Gastrocnemius medialis (tissue), 4 donors: Measurements from ENCODE around the gene AK3. TPM values are rescaled to one million over a fixed set of nuclear protein-coding genes. Genes with fewer than 3 reads are reported as not detected.
A peak's percentile ranks its signal among the peaks of the same experiment; 100 is the strongest.
"Not testable (repeated sequence)": the region's sequence is repeated elsewhere in the genome, so short reads cannot be mapped to it uniquely, and the experiment has no call there.

Source experiments
- ATAC-seq, 2 donors: fragments of 150-250 bp; one replicate each; pipeline ENCODE4 v1.9.1; 2016
- DNase-seq, 2 donors: peaks; one replicate each; pipeline ENCODE4 v3.0.0-alpha.2; 2019
- H3K27ac ChIP-seq, 4 donors: fragments of 200-600 bp; sonication (generic); 1 replicate in 1 of 4; 2 replicates in 3 of 4; pipeline ENCODE4 v1.5.1; 2016 to 2018; ENCODE audit warnings: mild to moderate bottlenecking in 2 of 4, moderate library complexity in 1 of 4
- H3K27me3 ChIP-seq, 3 donors: fragments of 200-600 bp; sonication (generic) in 2 of 3; 1 replicate in 1 of 3; 2 replicates in 2 of 3; pipeline versions ENCODE4 v1.5.1 to v1.6.0; 2016 to 2019; ENCODE audit warnings: mild to moderate bottlenecking in 1 of 3, moderate library complexity in 1 of 3
- H3K36me3 ChIP-seq, 2 donors: fragments of 200-600 bp; sonication (generic) in 1 of 2; one replicate each; pipeline ENCODE4 v1.5.1; 2017 to 2018
- H3K4me1 ChIP-seq, 2 donors: fragments of 200-600 bp; sonication (generic) in 1 of 2; one replicate each; pipeline ENCODE4 v1.5.1; 2016 to 2017; ENCODE audit warnings: mild to moderate bottlenecking in 2 of 2
- H3K4me3 ChIP-seq, 4 donors: fragments of 200-600 bp; sonication (generic) in 3 of 4; 1 replicate in 1 of 4; 2 replicates in 3 of 4; pipeline ENCODE4 v1.5.1; 2016 to 2019; ENCODE audit warnings: mild to moderate bottlenecking in 2 of 4
- H3K9me3 ChIP-seq, 3 donors: fragments of 200-600 bp; sonication (generic) in 2 of 3; 1 replicate in 1 of 3; 2 replicates in 2 of 3; pipeline ENCODE4 v1.5.1; 2016 to 2019
- CTCF ChIP-seq, 5 experiments: fragments of 450-650 bp in 3 of 5; fragments of 200-600 bp in 2 of 5; sonication (generic) in 2 of 5; IDR thresholded peaks in 4 of 5; conservative IDR thresholded peaks in 1 of 5; 1 replicate in 4 of 5; 2 replicates in 1 of 5; pipeline ENCODE4 v1.5.1; 2016 to 2019; ENCODE audit warnings: antibody characterized with exemption in 5 of 5, mild to moderate bottlenecking in 3 of 5, moderate library complexity in 3 of 5
- POLR2A ChIP-seq, 2 donors: fragments of 450-650 bp; IDR thresholded peaks; one replicate each; pipeline ENCODE4 v1.6.1; 2017; ENCODE audit warnings: antibody characterized with exemption in 2 of 2, mild to moderate bottlenecking in 2 of 2, moderate library complexity in 2 of 2
- in situ Hi-C, 4 donors: fragments of 200-750 bp; cut with MboI; loops; one replicate each; pipeline versions ENCODE4 v1.15.0 to v1.8.0; 2017; ENCODE audit warnings: low sequenced_read_pairs in 4 of 4
- intact Hi-C: fragments of 100-400 bp; cut with DNase I; formaldehyde crosslinking; loops from one replicate; pipeline ENCODE4 v1.15.1; 2023; ENCODE audit warnings: low total_unique reads
- total RNA-seq, 4 donors: library from RNA; depleted of rRNA; stranded (reverse); fragments of >200 nt; gene quantifications; one replicate each; pipeline versions ENCODE4 v1.1.0 to v1.2.3, GENCODE V29; 2016

The AK3 gene
- total RNA-seq, 4 donors from 2014 or later = 163 to 270 (median 188) TPM

- in situ Hi-C loops = loop anchor here in 2 of 4 donors (5.0 kb wide), 1 partner anchor 80 kb away; the partner anchor contains the start of gene AK3 (in 2 of the 2)
Measured at GRCh38 chr9:4662108-4662988, 78.7 kb downstream of the AK3 start, which contains the start of gene PLPP6. Gene PLPP6 (plus strand): TSS chr9:4662294. CDS start chr9:4662376, 82 bp downstream.

GRCh38 chr9:4661611-4662010 is 79.4 kb downstream of the AK3 start:
- intact Hi-C loops (loop anchor here (1.0 to 10.0 kb wide), 4 partner anchors 18 to 783 kb away; partner anchors contain the start of genes AK3, CDC37L1 and JAK2), in situ Hi-C loops (loop anchor here in 2 of 4 donors (5.0 kb wide), 1 partner anchor 81 kb away; the partner anchor contains the start of gene AK3 (in 2 of the 2))
- H3K36me3 ChIP-seq = no peaks in the 10 kb centered on the region
- H3K4me3 ChIP-seq = peak overlapping the region; percentile 66 to 87 (median 76)
- TF ChIP-seq CTCF (IDR thresholded peaks at IDR 0.05 in 4 of 5, conservative IDR thresholded peaks at IDR 0.05 in 1 of 5) (no peak), POLR2A (IDR thresholded peaks at IDR 0.05) (no peak)
- ATAC-seq = no peak
- H3K4me1 ChIP-seq = peaks cover 19 to 23% of the 10 kb centered on the region in 2 donors
- no peaks in the 10 kb centered on the region for H3K27me3 ChIP-seq
- H3K27ac ChIP-seq = peak overlapping the region in 2 of 4 donors; percentile 70 to 72
- no peaks in the 10 kb centered on the region for H3K9me3 ChIP-seq
- no peak for DNase-seq

More at GRCh38 chr9:4662108-4662988, 78.7 kb downstream of the AK3 start, which contains the start of gene PLPP6:
- no peaks in the 10 kb centered on the region for H3K36me3 ChIP-seq
- TF ChIP-seq POLR2A (IDR thresholded peaks at IDR 0.05) (peak; percentile 16 to 51), CTCF (IDR thresholded peaks at IDR 0.05 in 4 of 5, conservative IDR thresholded peaks at IDR 0.05 in 1 of 5) (peak; percentile 15 to 71 (median 57))
- H3K9me3 ChIP-seq = no peaks in the 10 kb centered on the region
- H3K4me3 ChIP-seq = peak within 1 kb of the TSS; percentile 66 to 87 (median 76)
- H3K27me3 ChIP-seq = no peaks in the 10 kb centered on the region
- H3K27ac ChIP-seq = peak within 1 kb of the TSS; percentile 70 to 83 (median 77)
- peaks cover 19 to 26% of the 10 kb centered on the region in 2 donors for H3K4me1 ChIP-seq
- ATAC-seq (peak; percentile 95 to 96), DNase-seq (peak; percentile 78 to 84)
- intact Hi-C loops = loop anchor here (1.0 to 10.0 kb wide), 4 partner anchors 17 to 782 kb away; partner anchors contain the start of genes AK3, CDC37L1 and JAK2

- intact Hi-C loops (loop anchor here (10.0 kb wide), 2 partner anchors 324 to 784 kb away; partner anchors contain the start of gene JAK2), in situ Hi-C loops (loop anchor here in 2 of 4 donors (5.0 kb wide), 1 partner anchor 81 kb away; the partner anchor contains the start of gene AK3 (in 2 of the 2))
- Histone ChIP-seq H3K9me3 (no peaks in the 10 kb centered on the region), H3K4me3 (no peak overlapping the region), H3K27me3 (no peaks in the 10 kb centered on the region), H3K36me3 (no peaks in the 10 kb centered on the region), H3K27ac (no peak overlapping the region), H3K4me1 (peaks cover 19 to 22% of the 10 kb centered on the region in 2 donors)
- ATAC-seq (no peak), DNase-seq (no peak)
- TF ChIP-seq POLR2A (IDR thresholded peaks at IDR 0.05) = no peak
- TF ChIP-seq CTCF (IDR thresholded peaks at IDR 0.05 in 4 of 5, conservative IDR thresholded peaks at IDR 0.05 in 1 of 5) = no peak
Measured at GRCh38 chr9:4661165-4661564, 79.8 kb downstream of the AK3 start.

GRCh38 chr9:4660665-4661064 is 80.3 kb downstream of the AK3 start:
- intact Hi-C loops (loop anchor here (10.0 kb wide), 2 partner anchors 324 to 784 kb away; partner anchors contain the start of gene JAK2), in situ Hi-C loops (loop anchor here in 2 of 4 donors (5.0 kb wide), 1 partner anchor 82 kb away; the partner anchor contains the start of gene AK3 (in 2 of the 2))
- H3K9me3 ChIP-seq, DNase-seq, ATAC-seq, H3K27me3 ChIP-seq, H3K4me3 ChIP-seq, H3K36me3 ChIP-seq, H3K27ac ChIP-seq: not testable (repeated sequence)
- H3K4me1 ChIP-seq = peaks cover 18 to 19% of the 10 kb centered on the region in 2 donors

Other genes with a start within 250 kb of the AK3 start
- 1 to 10 TPM; 2.5 to 3.1 (median 2.5) TPM for gene PLPP6, start 78.9 kb downstream of the AK3 start, total RNA-seq
- gene SPATA6L, start 74.7 kb downstream of the AK3 start, total RNA-seq = under 1 TPM in 2 of 4 donors, not detected in 2; 0.39 to 0.44 TPM
- gene CDC37L1, start 61.6 kb downstream of the AK3 start, total RNA-seq = 100 to 1,000 TPM in 3 of 4 donors, 10 to 100 TPM in 1; 91.1 to 157 (median 131) TPM
- gene RCL1, start 51.7 kb upstream of the AK3 start, total RNA-seq = 10 to 100 TPM; 18.8 to 62.4 (median 26.2) TPM
- 10 to 100 TPM in 2 of 4 donors, 1 to 10 TPM in 2; 4.6 to 16.5 (median 9.0) TPM for gene JAK2, start 244.1 kb upstream of the AK3 start, total RNA-seq